ENCODE data around the gene SMARCD3. TPM values are rescaled to one million over a fixed set of nuclear protein-coding genes. Genes with fewer than 3 reads are reported as not detected.
A peak's percentile ranks its signal among the peaks of the same experiment; 100 is the strongest.

The SMARCD3 gene
- total RNA-seq, 2 experiments from 2014 or later = 4.2 to 4.7 TPM

DNA sequence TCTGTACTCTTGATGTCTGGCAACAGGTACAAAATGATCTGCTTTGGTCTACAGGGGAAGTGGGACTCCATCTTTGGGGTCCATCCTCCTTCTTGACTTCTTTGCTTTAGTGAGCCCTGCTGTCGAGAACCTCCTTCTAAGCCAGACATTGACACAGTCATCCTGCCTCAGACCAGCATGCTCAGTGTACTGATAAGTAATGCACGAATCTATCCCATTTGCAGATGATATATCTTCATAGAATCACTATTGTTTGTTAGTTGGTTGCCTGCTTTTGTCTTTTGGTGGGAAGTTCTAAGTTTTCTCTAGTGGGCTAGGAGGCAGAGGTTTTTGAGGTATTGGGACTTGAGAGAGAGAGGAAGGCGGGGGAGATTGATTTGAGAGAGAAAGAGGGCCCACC is 47.1 kb downstream of the SMARCD3 start:
- CTCF ChIA-PET = no interaction called here
- Mint-ChIP-seq H3K27ac (no peak overlapping the region), H3K4me1 (ENCODE audit: low read depth) (peaks cover 4% of the 10 kb centered on the region), H3K4me3 (no peak overlapping the region), H3K27me3 (ENCODE audit: low read depth) (peaks cover 26% of the 10 kb centered on the region), H3K9me3 (ENCODE audit: insufficient read depth) (no peaks in the 10 kb centered on the region), H3K36me3 (ENCODE audit: low read depth) (no peaks in the 10 kb centered on the region)
- no peak for ATAC-seq
- POLR2A ChIA-PET = no interaction called here
- DNase-seq = no peak

- ChIA-PET POLR2A (no interaction called here), CTCF (no interaction called here)
- Mint-ChIP-seq H3K36me3 (ENCODE audit: low read depth) (no peaks in the 10 kb centered on the region), H3K27ac (no peak overlapping the region), H3K4me1 (ENCODE audit: low read depth) (peaks cover 7% of the 10 kb centered on the region), H3K9me3 (ENCODE audit: insufficient read depth) (no peaks in the 10 kb centered on the region), H3K27me3 (ENCODE audit: low read depth) (peaks cover 25% of the 10 kb centered on the region), H3K4me3 (no peak overlapping the region)
- no peak for ATAC-seq
- no peak for DNase-seq
Observed at GRCh38 chr7:151198945-151199848, 49.3 kb downstream of the SMARCD3 start.

DNA sequence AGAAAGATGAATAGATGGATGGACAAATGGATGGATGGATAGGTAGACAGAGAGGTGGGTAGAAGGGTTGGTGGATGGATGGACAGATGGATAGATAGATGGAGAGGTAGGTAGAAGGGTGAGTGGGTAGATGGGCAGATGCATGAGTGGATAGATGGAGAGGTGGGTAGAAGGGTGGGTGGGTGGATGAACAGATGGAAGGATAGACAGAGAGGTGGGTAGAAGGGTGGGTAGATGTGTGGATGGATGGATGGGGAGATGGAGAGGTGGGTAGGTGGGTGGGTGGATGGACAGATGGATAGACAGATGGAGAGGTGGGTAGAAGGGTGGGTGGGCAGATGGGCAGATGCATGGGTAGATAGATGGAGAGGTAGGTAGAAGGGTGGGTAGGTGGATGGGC is 50.6 kb downstream of the SMARCD3 start:
- Mint-ChIP-seq H3K36me3 (ENCODE audit: low read depth) (no peaks in the 10 kb centered on the region), H3K4me3 (no peak overlapping the region), H3K27ac (no peak overlapping the region), H3K4me1 (ENCODE audit: low read depth) (peaks cover 11% of the 10 kb centered on the region), H3K27me3 (ENCODE audit: low read depth) (peaks cover 19% of the 10 kb centered on the region), H3K9me3 (ENCODE audit: insufficient read depth) (no peaks in the 10 kb centered on the region)
- ChIA-PET POLR2A (no interaction called here), CTCF (no interaction called here)
- DNase-seq = no peak
- ATAC-seq = no peak

DNA sequence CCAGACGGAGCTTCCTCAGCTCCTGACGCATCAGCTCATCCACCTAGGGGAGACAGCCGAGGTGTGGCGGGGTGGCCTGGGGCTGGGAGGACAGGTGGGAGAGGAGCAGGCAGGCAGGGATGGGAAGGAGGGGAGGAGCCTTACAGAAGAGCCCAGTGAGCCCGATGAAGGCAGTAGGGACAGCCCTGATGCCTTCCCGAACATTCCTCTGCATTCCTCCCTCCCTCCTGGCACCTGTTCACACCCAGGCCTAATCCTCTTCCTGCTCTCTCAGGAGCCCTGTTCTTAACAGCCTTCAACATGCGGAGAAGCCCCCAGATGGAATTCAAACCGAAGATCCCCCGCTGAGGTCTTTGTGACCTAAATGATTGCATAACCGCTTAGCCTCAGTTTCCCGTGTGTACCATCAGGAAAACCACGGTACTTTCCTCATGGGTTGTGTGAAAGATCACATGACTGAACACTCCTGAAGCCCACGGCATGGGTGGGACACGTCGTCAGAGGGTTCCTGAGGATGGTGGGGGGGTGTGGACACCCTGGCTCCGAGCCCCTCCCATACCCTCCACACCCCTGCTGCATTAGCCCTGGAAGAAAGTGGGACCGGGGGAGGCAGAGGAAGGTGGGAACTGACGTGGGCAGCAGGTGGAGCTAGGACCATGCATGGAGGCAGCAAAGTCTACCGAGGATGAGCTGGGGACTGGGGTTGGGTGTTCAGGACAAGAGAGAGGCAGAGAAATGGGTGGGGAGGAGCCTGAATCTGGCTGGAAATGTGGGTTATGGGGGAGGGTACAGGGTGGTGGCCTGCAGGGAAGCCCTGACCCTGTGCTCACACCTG is 52.7 kb downstream of the SMARCD3 start:
- H3K36me3 Mint-ChIP-seq (ENCODE audit: low read depth) = no peaks in the 10 kb centered on the region
- no peak for DNase-seq
- H3K4me1 Mint-ChIP-seq (ENCODE audit: low read depth) = peaks cover 11% of the 10 kb centered on the region
- peaks cover 11% of the 10 kb centered on the region for H3K27me3 Mint-ChIP-seq (ENCODE audit: low read depth)
- no peak overlapping the region for H3K4me3 Mint-ChIP-seq
- H3K9me3 Mint-ChIP-seq (ENCODE audit: insufficient read depth) = no peaks in the 10 kb centered on the region
- no peak for ATAC-seq
- ChIA-PET POLR2A (interaction anchor here (1.1 kb wide), 1 partner anchor 82 kb away, joined by 3 read pairs; no protein-coding TSS in a partner anchor), CTCF (no interaction called here)
- no peak overlapping the region for H3K27ac Mint-ChIP-seq

DNA sequence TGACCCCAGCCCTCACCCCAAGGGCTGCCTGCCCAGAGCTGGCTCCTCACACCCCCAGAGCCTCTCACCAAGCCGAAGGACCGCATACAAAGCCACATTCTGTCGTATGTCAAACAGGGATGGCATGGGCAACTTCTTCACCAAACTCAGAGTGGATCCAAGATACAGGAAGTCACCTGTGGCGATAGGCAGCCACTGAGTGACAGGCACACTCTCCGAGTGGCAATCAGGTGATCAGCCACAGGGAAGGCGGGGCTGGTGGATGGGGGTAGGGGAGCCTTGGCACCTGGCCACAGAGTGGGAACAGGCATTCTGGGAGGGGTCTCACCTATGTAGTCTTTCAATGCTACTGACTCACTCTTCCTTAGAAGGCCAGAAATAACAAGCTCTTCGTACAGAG is 54.3 kb downstream of the SMARCD3 start:
- no peak for ATAC-seq
- peaks cover 17% of the 10 kb centered on the region for H3K27me3 Mint-ChIP-seq (ENCODE audit: low read depth)
- H3K4me1 Mint-ChIP-seq (ENCODE audit: low read depth) = peaks cover 11% of the 10 kb centered on the region
- ChIA-PET POLR2A (interaction anchor here (1.1 kb wide), 1 partner anchor 84 kb away, joined by 3 read pairs; no protein-coding TSS in a partner anchor), CTCF (interaction anchor here (1.3 kb wide), 1 partner anchor 52 kb away, joined by 3 read pairs; no protein-coding TSS in a partner anchor)
- H3K36me3 Mint-ChIP-seq (ENCODE audit: low read depth) = no peaks in the 10 kb centered on the region
- DNase-seq = peak; percentile 30
- no peaks in the 10 kb centered on the region for H3K9me3 Mint-ChIP-seq (ENCODE audit: insufficient read depth)
- no peak overlapping the region for H3K4me3 Mint-ChIP-seq
- H3K27ac Mint-ChIP-seq = no peak overlapping the region

DNA sequence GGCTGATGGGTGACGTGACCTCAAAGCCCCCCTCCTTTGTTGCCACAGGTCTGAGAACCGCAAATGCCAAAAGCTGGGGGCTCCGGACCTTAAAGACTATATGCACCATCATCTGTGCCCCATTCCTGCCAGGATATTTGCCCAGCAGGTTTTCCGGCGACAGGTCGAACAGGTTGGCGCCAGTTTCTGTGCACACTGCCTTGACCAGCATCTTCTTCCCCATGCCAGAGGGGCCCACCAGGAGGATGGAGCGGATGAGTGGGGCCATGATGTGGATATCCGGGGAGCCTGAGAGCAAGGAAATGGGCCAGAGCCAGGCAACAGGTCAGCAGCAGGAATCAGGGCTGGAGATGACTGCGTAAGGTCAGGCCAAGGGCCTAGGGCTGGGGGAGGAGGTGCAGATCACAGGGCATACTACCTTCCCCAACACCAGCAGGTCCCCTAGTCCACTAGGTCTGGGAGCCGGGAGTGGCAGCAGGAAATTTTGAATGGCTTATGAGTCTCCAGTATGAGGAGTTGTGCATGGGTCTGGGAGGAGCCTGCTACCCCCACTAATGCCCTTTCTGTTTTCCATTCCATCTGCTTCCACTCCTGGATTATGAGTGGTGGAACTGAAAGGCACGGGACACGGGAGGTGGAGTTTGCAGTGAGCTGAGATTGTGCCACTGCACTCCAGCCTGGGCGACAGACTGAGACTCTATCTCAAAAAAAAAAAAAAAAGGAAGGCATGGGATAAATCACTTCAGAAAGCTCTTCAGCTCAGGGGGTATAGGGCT is 55.1 kb downstream of the SMARCD3 start:
- Mint-ChIP-seq H3K4me1 (ENCODE audit: low read depth) (peaks cover 11% of the 10 kb centered on the region), H3K9me3 (ENCODE audit: insufficient read depth) (no peaks in the 10 kb centered on the region), H3K27me3 (ENCODE audit: low read depth) (peaks cover 17% of the 10 kb centered on the region), H3K36me3 (ENCODE audit: low read depth) (no peaks in the 10 kb centered on the region), H3K27ac (no peak overlapping the region), H3K4me3 (no peak overlapping the region)
- ATAC-seq (no peak), DNase-seq (no peak)
- POLR2A ChIA-PET = no interaction called here
- CTCF ChIA-PET = no interaction called here

- no peak overlapping the region for H3K27ac Mint-ChIP-seq
- POLR2A ChIA-PET = interaction anchor here (0.6 kb wide), 1 partner anchor 9 kb away, joined by 5 read pairs; no protein-coding TSS in a partner anchor
- no peaks in the 10 kb centered on the region for H3K9me3 Mint-ChIP-seq (ENCODE audit: insufficient read depth)
- CTCF ChIA-PET = no interaction called here
- H3K36me3 Mint-ChIP-seq (ENCODE audit: low read depth) = no peaks in the 10 kb centered on the region
- no peak for DNase-seq
- peaks cover 20% of the 10 kb centered on the region for H3K27me3 Mint-ChIP-seq (ENCODE audit: low read depth)
- no peak overlapping the region for H3K4me3 Mint-ChIP-seq
- peaks cover 11% of the 10 kb centered on the region for H3K4me1 Mint-ChIP-seq (ENCODE audit: low read depth)
- no peak for ATAC-seq
Observed at GRCh38 chr7:151192002-151192539, 56.4 kb downstream of the SMARCD3 start.

DNA sequence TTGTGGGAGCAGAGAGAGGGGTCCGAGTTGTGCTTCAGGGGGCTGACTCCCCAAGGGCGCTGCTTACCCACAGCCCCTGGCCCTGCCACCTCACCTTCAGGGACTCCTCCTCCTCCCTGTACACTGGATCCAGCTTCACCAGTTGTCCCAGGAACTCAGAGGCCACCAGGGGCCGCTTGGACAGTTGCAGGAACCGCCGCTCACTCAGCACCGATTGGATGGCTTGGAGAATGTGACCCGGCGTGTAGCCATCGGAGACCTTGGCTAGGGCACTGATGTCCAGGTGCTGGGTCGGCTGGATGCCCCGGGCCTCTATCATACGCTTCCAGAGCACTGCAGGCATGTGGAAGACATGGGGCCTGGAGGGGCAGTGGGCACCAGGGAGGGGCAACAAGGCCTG is 57.0 kb downstream of the SMARCD3 start:
- peaks cover 11% of the 10 kb centered on the region for H3K4me1 Mint-ChIP-seq (ENCODE audit: low read depth)
- H3K27me3 Mint-ChIP-seq (ENCODE audit: low read depth) = peaks cover 20% of the 10 kb centered on the region
- CTCF ChIA-PET = no interaction called here
- POLR2A ChIA-PET = no interaction called here
- no peaks in the 10 kb centered on the region for H3K9me3 Mint-ChIP-seq (ENCODE audit: insufficient read depth)
- DNase-seq (no peak), ATAC-seq (no peak)
- H3K4me3 Mint-ChIP-seq = no peak overlapping the region
- H3K27ac Mint-ChIP-seq = no peak overlapping the region
- H3K36me3 Mint-ChIP-seq (ENCODE audit: low read depth) = no peaks in the 10 kb centered on the region

DNA sequence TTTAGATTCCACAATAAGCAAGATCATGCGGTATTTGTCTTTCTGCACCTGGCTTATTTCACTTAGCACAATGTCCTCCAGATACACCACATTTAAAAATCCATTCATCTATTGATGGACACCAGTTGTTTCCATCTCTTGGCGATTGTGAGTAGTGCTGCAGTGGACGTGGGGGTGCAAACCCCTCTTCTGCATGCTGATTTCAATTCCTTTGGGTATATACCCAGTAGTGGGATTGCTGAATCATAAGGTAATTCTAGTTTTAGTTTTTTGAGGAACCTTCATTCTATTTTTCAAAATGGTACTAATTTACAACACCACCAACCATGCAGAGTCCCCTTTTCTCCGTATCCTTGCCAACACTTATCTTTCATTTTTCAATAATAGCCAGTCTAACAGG is 59.5 kb downstream of the SMARCD3 start:
- H3K27me3 Mint-ChIP-seq (ENCODE audit: low read depth) = peaks cover 10% of the 10 kb centered on the region
- CTCF ChIA-PET = no interaction called here
- H3K4me3 Mint-ChIP-seq = no peak overlapping the region
- no peak for DNase-seq
- H3K36me3 Mint-ChIP-seq (ENCODE audit: low read depth) = no peaks in the 10 kb centered on the region
- ATAC-seq = no peak
- POLR2A ChIA-PET = no interaction called here
- H3K4me1 Mint-ChIP-seq (ENCODE audit: low read depth) = peaks cover 2% of the 10 kb centered on the region
- no peaks in the 10 kb centered on the region for H3K9me3 Mint-ChIP-seq (ENCODE audit: insufficient read depth)
- no peak overlapping the region for H3K27ac Mint-ChIP-seq
